Mucosa of rectum (tissue), 2 donors: ENCODE results near the gene WDFY1.

Source experiments
- H3K27ac ChIP-seq, 2 donors: one replicate each; pipeline ENCODE4 v1.7.0; 2013; ENCODE audit warnings: inconsistent platforms in 2 of 2, low read depth in 2 of 2, low read length in 2 of 2
- H3K27me3 ChIP-seq, 2 donors: one replicate each; pipeline ENCODE4 v1.7.0; 2013; ENCODE audit warnings: low read length in 2 of 2; ENCODE audit not compliant: control insufficient read depth in 2 of 2, insufficient read depth in 2 of 2
- H3K36me3 ChIP-seq, 2 donors: one replicate each; pipeline ENCODE4 v1.7.0; 2013; ENCODE audit warnings: low read length in 2 of 2; ENCODE audit not compliant: control insufficient read depth in 2 of 2, insufficient read depth in 2 of 2
- H3K4me1 ChIP-seq, 2 donors: one replicate each; pipeline ENCODE4 v1.7.0; 2013; ENCODE audit warnings: low read length in 2 of 2, mild to moderate bottlenecking in 1 of 2; ENCODE audit not compliant: control insufficient read depth in 2 of 2, insufficient read depth in 2 of 2
- H3K4me3 ChIP-seq, 2 donors: one replicate each; pipeline ENCODE4 v1.7.0; 2013; ENCODE audit warnings: low read length in 2 of 2
- H3K9ac ChIP-seq, 2 donors: one replicate each; pipeline ENCODE4 v1.7.0; 2013; ENCODE audit warnings: low read length in 2 of 2, low read depth in 1 of 2, mild to moderate bottlenecking in 1 of 2
- H3K9me3 ChIP-seq, 2 donors: one replicate each; pipeline ENCODE4 v1.7.0; 2013; ENCODE audit warnings: low read length in 2 of 2; ENCODE audit not compliant: control insufficient read depth in 2 of 2
- donor health status: healthy.
- donor health status: Normal muscosa, but diverticular disease.

WDFY1 gene

GRCh38 chr2:223944703-223945531, at the start of gene WDFY1:
Gene WDFY1 (minus strand): TSS chr2:223945335. CDS start chr2:223945284, 51 bp downstream.
- H3K27me3 ChIP-seq = no peaks in the 10 kb centered on the region
- H3K4me3 ChIP-seq = peak within 1 kb of the TSS; percentile 82 to 95
- peaks cover 18 to 25% of the 10 kb centered on the region in 2 donors for H3K4me1 ChIP-seq
- peak within 1 kb of the TSS; percentile 92 to 95 for H3K27ac ChIP-seq
- peak within 1 kb of the TSS; percentile 91 to 97 for H3K9ac ChIP-seq
- no peaks in the 10 kb centered on the region for H3K9me3 ChIP-seq
- H3K36me3 ChIP-seq = no peaks in the 10 kb centered on the region

GRCh38 chr2:223994562-223995162, 49.5 kb upstream of the WDFY1 start:
- H3K9ac ChIP-seq = no peak overlapping the region
- H3K4me3 ChIP-seq = no peak overlapping the region
- no peaks in the 10 kb centered on the region for H3K27me3 ChIP-seq
- no peak overlapping the region for H3K27ac ChIP-seq
- no peaks in the 10 kb centered on the region for H3K9me3 ChIP-seq
- no peaks in the 10 kb centered on the region for H3K36me3 ChIP-seq
- H3K4me1 ChIP-seq = peaks cover 3 to 11% of the 10 kb centered on the region in 2 donors

- H3K9me3 ChIP-seq = no peaks in the 10 kb centered on the region
- peaks cover 3 to 11% of the 10 kb centered on the region in 2 donors for H3K4me1 ChIP-seq
- no peak overlapping the region for H3K9ac ChIP-seq
- no peak overlapping the region for H3K27ac ChIP-seq
- no peaks in the 10 kb centered on the region for H3K36me3 ChIP-seq
- no peaks in the 10 kb centered on the region for H3K27me3 ChIP-seq
- H3K4me3 ChIP-seq = no peak overlapping the region
Measured at GRCh38 chr2:223993634-223994232, 48.6 kb upstream of the WDFY1 start.

GRCh38 chr2:223991611-223992010, 46.5 kb upstream of the WDFY1 start:
- Histone ChIP-seq H3K27ac (no peak overlapping the region), H3K27me3 (no peaks in the 10 kb centered on the region), H3K36me3 (no peaks in the 10 kb centered on the region), H3K4me3 (no peak overlapping the region), H3K4me1 (peaks cover 3 to 11% of the 10 kb centered on the region in 2 donors), H3K9ac (no peak overlapping the region), H3K9me3 (no peaks in the 10 kb centered on the region)

GRCh38 chr2:223989856-223990232, 44.7 kb upstream of the WDFY1 start:
- H3K9ac ChIP-seq = no peak overlapping the region
- no peak overlapping the region for H3K27ac ChIP-seq
- H3K27me3 ChIP-seq = no peaks in the 10 kb centered on the region
- peaks cover 0 to 2% of the 10 kb centered on the region in 2 donors for H3K36me3 ChIP-seq
- peaks cover 2 to 11% of the 10 kb centered on the region in 2 donors for H3K4me1 ChIP-seq
- no peak overlapping the region for H3K4me3 ChIP-seq
- H3K9me3 ChIP-seq = no peaks in the 10 kb centered on the region

GRCh38 chr2:223989206-223989855, 44.2 kb upstream of the WDFY1 start:
- H3K9me3 ChIP-seq = no peaks in the 10 kb centered on the region
- no peak overlapping the region for H3K4me3 ChIP-seq
- H3K9ac ChIP-seq = no peak overlapping the region
- peaks cover 0 to 3% of the 10 kb centered on the region in 2 donors for H3K36me3 ChIP-seq
- H3K27ac ChIP-seq = no peak overlapping the region
- peaks cover 0 to 7% of the 10 kb centered on the region in 2 donors for H3K4me1 ChIP-seq
- H3K27me3 ChIP-seq = no peaks in the 10 kb centered on the region

GRCh38 chr2:223981241-223981640, 36.1 kb upstream of the WDFY1 start:
- Histone ChIP-seq H3K4me1 (no peaks in the 10 kb centered on the region), H3K27ac (no peak overlapping the region), H3K9me3 (no peaks in the 10 kb centered on the region), H3K36me3 (peaks cover 0 to 3% of the 10 kb centered on the region in 2 donors), H3K9ac (no peak overlapping the region), H3K4me3 (no peak overlapping the region), H3K27me3 (no peaks in the 10 kb centered on the region)

GRCh38 chr2:223980803-223981202, 35.7 kb upstream of the WDFY1 start:
- H3K27ac ChIP-seq = no peak overlapping the region
- H3K27me3 ChIP-seq = no peaks in the 10 kb centered on the region

GRCh38 chr2:223980397-223980735, 35.2 kb upstream of the WDFY1 start:
- H3K4me3 ChIP-seq = no peak overlapping the region
- H3K4me1 ChIP-seq = no peaks in the 10 kb centered on the region
- no peak overlapping the region for H3K27ac ChIP-seq
- H3K27me3 ChIP-seq = no peaks in the 10 kb centered on the region
- no peak overlapping the region for H3K9ac ChIP-seq
- H3K36me3 ChIP-seq = peaks cover 0 to 3% of the 10 kb centered on the region in 2 donors
- H3K9me3 ChIP-seq = no peaks in the 10 kb centered on the region

More at GRCh38 chr2:223980803-223981202, 35.7 kb upstream of the WDFY1 start:
- no peak overlapping the region for H3K9ac ChIP-seq
- H3K36me3 ChIP-seq = peaks cover 0 to 3% of the 10 kb centered on the region in 2 donors
- H3K9me3 ChIP-seq = no peaks in the 10 kb centered on the region
- no peaks in the 10 kb centered on the region for H3K4me1 ChIP-seq
- H3K4me3 ChIP-seq = no peak overlapping the region
